ENCODE data around the gene DNLZ.

The DNLZ gene

GRCh38 chr9:136343121-136343883 is 20.2 kb downstream of the DNLZ start:
- TF ChIP-seq CTCF (IDR thresholded peaks at IDR 0.05; ENCODE audit: low read depth, low read length, missing control alignments): no peak
- no peak for DNase-seq (ENCODE audit: low read depth)
- H3K4me3 ChIP-seq (ENCODE audit: low read depth, low read length): no peak overlapping the region

GRCh38 chr9:136342181-136343120 is 21.1 kb downstream of the DNLZ start:
- TF ChIP-seq CTCF (IDR thresholded peaks at IDR 0.05; ENCODE audit: low read depth, low read length, missing control alignments): no peak
- H3K4me3 ChIP-seq (ENCODE audit: low read depth, low read length): no peak overlapping the region
- DNase-seq (ENCODE audit: low read depth): no peak

- DNase-seq (ENCODE audit: low read depth): no peak
- no peak overlapping the region for H3K4me3 ChIP-seq (ENCODE audit: low read depth, low read length)
- no peak for TF ChIP-seq CTCF (IDR thresholded peaks at IDR 0.05; ENCODE audit: low read depth, low read length, missing control alignments)
Observed at GRCh38 chr9:136341769-136342168, 21.8 kb downstream of the DNLZ start.

GRCh38 chr9:136341042-136341655 is 22.4 kb downstream of the DNLZ start:
- no peak for TF ChIP-seq CTCF (IDR thresholded peaks at IDR 0.05; ENCODE audit: low read depth, low read length, missing control alignments)
- H3K4me3 ChIP-seq (ENCODE audit: low read depth, low read length): no peak overlapping the region
- no peak for DNase-seq (ENCODE audit: low read depth)

- no peak for TF ChIP-seq CTCF (IDR thresholded peaks at IDR 0.05; ENCODE audit: low read depth, low read length, missing control alignments)
- no peak for DNase-seq (ENCODE audit: low read depth)
- H3K4me3 ChIP-seq (ENCODE audit: low read depth, low read length): no peak overlapping the region
Observed at GRCh38 chr9:136340356-136341041, 23.0 kb downstream of the DNLZ start.

- no peak for TF ChIP-seq CTCF (IDR thresholded peaks at IDR 0.05; ENCODE audit: low read depth, low read length, missing control alignments)
- H3K4me3 ChIP-seq (ENCODE audit: low read depth, low read length): no peak overlapping the region
- no peak for DNase-seq (ENCODE audit: low read depth)
Observed at GRCh38 chr9:136339958-136340310, 23.6 kb downstream of the DNLZ start.

Data from GM12864 (cell line).